ENCODE data around the gene PIP5KL1. TPM values are rescaled to one million over a fixed set of nuclear protein-coding genes. Genes with fewer than 3 reads are reported as not detected.

Gene PIP5KL1
- total RNA-seq, 1 donor from 2014 or later, result 4.9 TPM

GRCh38 chr9:127920794-127921193, 9.8 kb downstream of the PIP5KL1 start:
- H3K27me3 ChIP-seq (ENCODE audit: insufficient read depth, low read length), result no peaks in the 10 kb centered on the region
- peaks cover 5% of the 10 kb centered on the region for H3K79me2 ChIP-seq (ENCODE audit: insufficient read depth, low read length)
- H3K27ac Mint-ChIP-seq (ENCODE audit: unreplicated experiment), result peak overlapping the region; percentile 68
- no peak overlapping the region for H3K27ac ChIP-seq (ENCODE audit: low read depth, low read length)
- DNase-seq (ENCODE audit: low read depth), result no peak
- no peak overlapping the region for H3K4me3 ChIP-seq (ENCODE audit: insufficient read depth, low read depth, low read length)
- H3K36me3 Mint-ChIP-seq (ENCODE audit: low read depth, unreplicated experiment), result peaks cover 1% of the 10 kb centered on the region
- no peaks in the 10 kb centered on the region for H3K9me3 ChIP-seq (ENCODE audit: insufficient read depth, low read depth, low read length)
- no peak overlapping the region for H3K4me2 ChIP-seq (ENCODE audit: low read length)
- no peaks in the 10 kb centered on the region for H3K36me3 ChIP-seq (ENCODE audit: insufficient read depth, low read length)
- no peak overlapping the region for H3K4me3 Mint-ChIP-seq (ENCODE audit: unreplicated experiment)
- peaks cover 8% of the 10 kb centered on the region for H3K27me3 Mint-ChIP-seq (ENCODE audit: low read depth, unreplicated experiment)
- peaks cover 19% of the 10 kb centered on the region for H3K4me1 Mint-ChIP-seq (ENCODE audit: low read depth, unreplicated experiment)
- no peaks in the 10 kb centered on the region for H4K20me1 ChIP-seq (ENCODE audit: insufficient read depth, low read length)
- no peak overlapping the region for H3K9ac ChIP-seq (ENCODE audit: low read length)
- TF ChIP-seq EZH2 (IDR thresholded peaks at IDR 0.05; ENCODE audit: insufficient read depth, low read length), result no peak
- TF ChIP-seq, protein P1, sequence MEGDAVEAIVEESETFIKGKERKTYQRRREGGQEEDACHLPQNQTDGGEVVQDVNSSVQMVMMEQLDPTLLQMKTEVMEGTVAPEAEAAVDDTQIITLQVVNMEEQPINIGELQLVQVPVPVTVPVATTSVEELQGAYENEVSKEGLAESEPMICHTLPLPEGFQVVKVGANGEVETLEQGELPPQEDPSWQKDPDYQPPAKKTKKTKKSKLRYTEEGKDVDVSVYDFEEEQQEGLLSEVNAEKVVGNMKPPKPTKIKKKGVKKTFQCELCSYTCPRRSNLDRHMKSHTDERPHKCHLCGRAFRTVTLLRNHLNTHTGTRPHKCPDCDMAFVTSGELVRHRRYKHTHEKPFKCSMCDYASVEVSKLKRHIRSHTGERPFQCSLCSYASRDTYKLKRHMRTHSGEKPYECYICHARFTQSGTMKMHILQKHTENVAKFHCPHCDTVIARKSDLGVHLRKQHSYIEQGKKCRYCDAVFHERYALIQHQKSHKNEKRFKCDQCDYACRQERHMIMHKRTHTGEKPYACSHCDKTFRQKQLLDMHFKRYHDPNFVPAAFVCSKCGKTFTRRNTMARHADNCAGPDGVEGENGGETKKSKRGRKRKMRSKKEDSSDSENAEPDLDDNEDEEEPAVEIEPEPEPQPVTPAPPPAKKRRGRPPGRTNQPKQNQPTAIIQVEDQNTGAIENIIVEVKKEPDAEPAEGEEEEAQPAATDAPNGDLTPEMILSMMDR (IDR thresholded peaks at IDR 0.05; ENCODE audit: insufficient read depth, low read depth, low read length), result no peak
- H2AFZ ChIP-seq (ENCODE audit: low read depth, low read length), result no peak overlapping the region
- no peaks in the 10 kb centered on the region for H3K9me3 Mint-ChIP-seq (ENCODE audit: unreplicated experiment)
- no peak for FAIRE-seq
- H3K4me1 ChIP-seq (ENCODE audit: insufficient read depth, low read length), result peaks cover 48% of the 10 kb centered on the region

GRCh38 chr9:127919253-127919815, 11.2 kb downstream of the PIP5KL1 start:
- Histone ChIP-seq H3K9me3 (ENCODE audit: insufficient read depth, low read depth, low read length) (no peaks in the 10 kb centered on the region), H3K27ac (ENCODE audit: low read depth, low read length) (peak overlapping the region; percentile 70)
- peaks cover 19% of the 10 kb centered on the region for H3K4me1 Mint-ChIP-seq (ENCODE audit: low read depth, unreplicated experiment)

More at GRCh38 chr9:127919253-127919815, 11.2 kb downstream of the PIP5KL1 start:
- peaks cover 8% of the 10 kb centered on the region for H3K79me2 ChIP-seq (ENCODE audit: insufficient read depth, low read length)
- H2AFZ ChIP-seq (ENCODE audit: low read depth, low read length), result no peak overlapping the region
- H3K27me3 Mint-ChIP-seq (ENCODE audit: low read depth, unreplicated experiment), result no peaks in the 10 kb centered on the region
- peak overlapping the region; percentile 36 for H3K4me3 Mint-ChIP-seq (ENCODE audit: unreplicated experiment)
- no peaks in the 10 kb centered on the region for H3K9me3 Mint-ChIP-seq (ENCODE audit: unreplicated experiment)
- peaks cover 48% of the 10 kb centered on the region for H3K4me1 ChIP-seq (ENCODE audit: insufficient read depth, low read length)
- no peak overlapping the region for H3K4me3 ChIP-seq (ENCODE audit: insufficient read depth, low read depth, low read length)
- H3K27me3 ChIP-seq (ENCODE audit: insufficient read depth, low read length), result no peaks in the 10 kb centered on the region
- peak overlapping the region; percentile 51 for H3K4me2 ChIP-seq (ENCODE audit: low read length)
- H4K20me1 ChIP-seq (ENCODE audit: insufficient read depth, low read length), result no peaks in the 10 kb centered on the region
- DNase-seq (ENCODE audit: low read depth) (peak; percentile 98), FAIRE-seq (peak; percentile 93)
- H3K27ac Mint-ChIP-seq (ENCODE audit: unreplicated experiment), result peak overlapping the region; percentile 81
- H3K9ac ChIP-seq (ENCODE audit: low read length), result peak overlapping the region; percentile 37
- H3K36me3 Mint-ChIP-seq (ENCODE audit: low read depth, unreplicated experiment), result peaks cover 1% of the 10 kb centered on the region
- no peaks in the 10 kb centered on the region for H3K36me3 ChIP-seq (ENCODE audit: insufficient read depth, low read length)
- TF ChIP-seq, protein P1 (IDR thresholded peaks at IDR 0.05; ENCODE audit: insufficient read depth, low read depth, low read length), result no peak
- TF ChIP-seq EZH2 (IDR thresholded peaks at IDR 0.05; ENCODE audit: insufficient read depth, low read length), result no peak

Data from astrocyte (in vitro differentiated cells and primary cell).